K562 (cell line): ENCODE measurements around the gene CBFA2T2. TPM values are rescaled to one million over a fixed set of nuclear protein-coding genes. Genes with fewer than 3 reads are reported as not detected.

Source experiments
- ARNT ChIP-seq, 2 experiments: fragments of 450-650 bp; IDR thresholded peaks; 2 replicates each; pipeline ENCODE4 v1.6.1; 2016; ENCODE audit warnings: mild to moderate bottlenecking in 1 of 2
- BHLHE40 ChIP-seq: IDR thresholded peaks from 2 replicates; pipeline ENCODE4 v1.6.1; 2011; ENCODE audit warnings: low read length, improper control_type of control experiment
- CBX3 ChIP-seq, 2 experiments: IDR thresholded peaks; 1 replicate in 1 of 2; 2 replicates in 1 of 2; pipeline ENCODE4 v1.6.1; 2012; ENCODE audit warnings: inconsistent platforms in 2 of 2, low read length in 2 of 2, borderline replicate concordance in 1 of 2, control low read depth in 1 of 2
- HSF4 ChIP-seq: fragments of 250-450 bp; sonication (Bioruptor Pico); IDR thresholded peaks from 2 replicates; pipeline ENCODE4 v2.1.2; 2022; ENCODE audit warnings: mild to moderate bottlenecking, moderate library complexity, borderline replicate concordance
- NR2C1 ChIP-seq, 2 experiments: fragments of 450-650 bp; IDR thresholded peaks; 2 replicates each; pipeline ENCODE4 v1.6.1; 2017; ENCODE audit warnings: mild to moderate bottlenecking in 2 of 2, antibody characterized with exemption in 1 of 2, inconsistent platforms in 1 of 2, missing compliant biosample characterization in 1 of 2, missing genetic modification characterization in 1 of 2
- PCBP1 ChIP-seq: fragments of 200-400 bp; formaldehyde crosslinking; IDR thresholded peaks from 2 replicates; pipeline ENCODE4 v1.6.1; 2018; ENCODE audit warnings: mild to moderate bottlenecking, low read depth, low read length; ENCODE audit not compliant: poor library complexity, severe bottlenecking
- PHF8 ChIP-seq: fragments of 200-600 bp; sonication (generic); IDR thresholded peaks from 2 replicates; pipeline ENCODE4 v1.6.1; 2012; ENCODE audit warnings: mixed run types, mild to moderate bottlenecking, inconsistent platforms, low read length, moderate library complexity, borderline replicate concordance
- RCOR1 ChIP-seq, 2 experiments: IDR thresholded peaks; 2 replicates each; pipeline ENCODE4 v1.6.1; 2012; ENCODE audit warnings: low read depth in 2 of 2, low read length in 2 of 2, borderline replicate concordance in 1 of 2, improper control_type of control experiment in 1 of 2
- SRSF7 ChIP-seq: fragments of 200-400 bp; formaldehyde crosslinking; optimal IDR thresholded peaks from 2 replicates; pipeline ENCODE3; 2017; ENCODE audit warnings: mild to moderate bottlenecking, low read depth, low read length
- TBP ChIP-seq: optimal IDR thresholded peaks from 2 replicates; pipeline ENCODE3; 2011; ENCODE audit warnings: low read depth, low read length, improper control_type of control experiment
- ZBTB8A ChIP-seq: fragments of 450-650 bp; IDR thresholded peaks from 2 replicates; pipeline ENCODE4 v1.6.1; 2018; ENCODE audit warnings: mild to moderate bottlenecking, moderate library complexity; ENCODE audit not compliant: partially characterized antibody
- ZFX ChIP-seq: sonication (generic); formaldehyde crosslinking; IDR thresholded peaks from 2 replicates; pipeline ENCODE4 v1.8.0; 2022; ENCODE audit warnings: mild to moderate bottlenecking, missing genetic modification reagents, moderate library complexity
- ZNF347 ChIP-seq: fragments of 450-650 bp; formaldehyde crosslinking; IDR thresholded peaks from 2 replicates; pipeline ENCODE4 v1.4.0; 2020; ENCODE audit warnings: low read depth, mild to moderate bottlenecking, moderate library complexity
- ZNF830 ChIP-seq: fragments of 250-450 bp; sonication (Bioruptor Pico); IDR thresholded peaks from 2 replicates; pipeline ENCODE4 v1.5.0; 2021; ENCODE audit warnings: mild to moderate bottlenecking
- polyA plus RNA-seq, 8 experiments: library from polyadenylated mRNA; depleted of rRNA in 4 of 8; stranded (reverse) in 5 of 8; unstranded in 3 of 8; fragments of >200 nt; fragmentation: Nextera tagmentation in 2 of 8; fragmentation: Illumina TruSeq in 1 of 8; extraction: Ambion mirVana in 2 of 8; extraction: Trizol in 1 of 8; gene quantifications; 2 replicates each; pipeline versions ENCODE4 v1.2.1 to v1.2.3, GENCODE V29; 2011 to 2014; ENCODE audit warnings: inconsistent platforms in 1 of 8, missing spikeins in 1 of 8
- total RNA-seq, 7 experiments: library from RNA; depleted of rRNA in 6 of 7; stranded (reverse); fragments of >200 nt in 6 of 7; fragmentation: Illumina TruSeq in 2 of 7; extraction: Trizol in 2 of 7; gene quantifications; 2 replicates each; pipeline versions ENCODE4 v1.2.1 to v1.2.3, GENCODE V29; 2011 to 2021; ENCODE audit warnings: low replicate concordance in 1 of 7
- TF ChIP-seq, protein P1 (sequence below): fragments of 250-450 bp; sonication (Bioruptor Pico); IDR thresholded peaks from 2 replicates; pipeline ENCODE4 v1.8.0; 2022; ENCODE audit warnings: moderate library complexity, mild to moderate bottlenecking, inconsistent platforms
- TF ChIP-seq, protein P2 (sequence below): fragments of 450-650 bp; IDR thresholded peaks from 2 replicates; pipeline ENCODE4 v1.6.1; 2017; ENCODE audit warnings: mild to moderate bottlenecking, moderate library complexity
- TF ChIP-seq, protein P3 (sequence below): fragments of 250-450 bp; sonication (Bioruptor Pico); IDR thresholded peaks from 2 replicates; pipeline ENCODE4 v1.8.0; 2022; ENCODE audit warnings: moderate library complexity, mild to moderate bottlenecking, inconsistent platforms
- TF ChIP-seq, protein P4 (sequence below): IDR thresholded peaks from 3 replicates; pipeline ENCODE4 v1.6.1; 2011; ENCODE audit warnings: borderline replicate concordance, mild to moderate bottlenecking; ENCODE audit not compliant: insufficient read length, insufficient read depth

CBFA2T2 gene
- total and polyA plus RNA-seq, 9 of the 15 experiments (the other 6 are each of a cell fraction or from before 2014, with no cell fraction given), result 0.27 to 9.6 (median 5.8) TPM

DNA sequence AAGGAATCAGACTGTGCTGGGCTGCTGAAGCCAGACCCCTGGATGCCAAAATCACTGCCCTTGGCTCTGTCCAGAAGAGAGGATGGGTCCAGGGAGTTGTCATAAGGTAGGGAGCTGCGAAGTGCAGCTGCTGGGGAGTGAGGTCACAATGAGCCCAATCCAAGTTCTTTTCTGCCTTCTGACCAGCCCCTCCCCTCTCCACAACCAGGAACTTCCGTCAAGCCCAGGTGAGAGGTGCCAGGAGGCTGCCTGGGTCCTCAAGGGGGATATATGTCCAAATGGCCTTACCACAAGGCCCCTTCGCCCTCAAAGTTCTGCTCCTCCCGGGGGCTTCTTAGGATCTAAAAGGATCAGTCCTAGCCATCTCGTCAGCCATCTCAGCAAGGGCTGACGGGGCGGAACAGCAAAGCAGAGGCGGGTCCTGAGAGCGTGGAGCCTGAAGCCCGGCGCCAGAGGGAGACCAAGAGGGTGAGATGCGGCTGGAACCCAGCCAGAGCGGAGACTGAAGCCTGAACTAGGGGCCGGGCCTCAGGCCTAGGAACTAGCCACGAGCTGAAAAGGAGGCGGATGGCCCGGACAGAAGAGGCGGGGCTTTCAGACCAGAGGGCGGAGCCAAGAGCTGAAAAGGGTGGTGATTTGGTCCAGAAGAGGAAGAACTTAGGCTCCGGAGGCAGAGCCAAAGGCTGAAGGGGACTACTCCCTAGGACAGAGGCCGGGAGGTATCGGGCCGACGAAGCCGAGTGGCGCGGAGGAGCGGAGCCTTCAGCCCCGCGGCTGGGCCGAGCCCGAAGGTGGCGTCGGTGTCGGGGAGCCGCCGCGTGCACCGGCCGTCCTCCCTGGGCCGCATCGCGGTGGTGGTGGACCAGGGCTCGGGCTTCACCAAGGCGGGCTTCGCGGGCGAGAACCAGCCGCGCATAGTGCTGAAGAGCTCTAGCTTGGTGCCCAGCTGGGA lies 176.7 kb downstream of the CBFA2T2 start, which contains the start of gene ACTL10 (continued):
- TF ChIP-seq ARNT (IDR thresholded peaks at IDR 0.05) (no peak), ZNF830 (CRISPR knock-in tag) (0 out of 2 replicates have a peak, but pooled peaks have one; percentile 58), ZNF347 (no peak), PCBP1 (no peak), PHF8 (no peak), HSF4 (CRISPR knock-in tag) (no peak), BHLHE40 (peak; percentile 32; the same call in 1 of the 2 replicates), TBP (peak; percentile 53), SRSF7 (no peak), ZBTB8A (no peak), CBX3 (IDR thresholded peaks at IDR 0.05; ENCODE audit: borderline replicate concordance in 1 of 2, low read length in 2 of 2) (peak in 1 of 2 experiments; percentile 58; a peak in 1 of 3 replicates), ZFX (CRISPR knock-in tag) (peak; percentile 78), NR2C1 (IDR thresholded peaks at IDR 0.05) (no peak), NR2C1 (tag; IDR thresholded peaks at IDR 0.05) (0 out of 2 replicates have a peak, but pooled peaks have one; percentile 9), RCOR1 (IDR thresholded peaks at IDR 0.05; ENCODE audit: borderline replicate concordance in 1 of 2, low read depth in 2 of 2, low read length in 2 of 2) (0 out of 4 replicates have a peak, but pooled peaks of 1 of the 2 experiments have one; percentile 20)
- TF ChIP-seq, protein P1, sequence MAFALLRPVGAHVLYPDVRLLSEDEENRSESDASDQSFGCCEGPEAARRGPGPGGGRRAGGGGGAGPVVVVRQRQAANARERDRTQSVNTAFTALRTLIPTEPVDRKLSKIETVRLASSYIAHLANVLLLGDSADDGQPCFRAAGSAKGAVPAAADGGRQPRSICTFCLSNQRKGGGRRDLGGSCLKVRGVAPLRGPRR, result no peak
- TF ChIP-seq, protein P2, sequence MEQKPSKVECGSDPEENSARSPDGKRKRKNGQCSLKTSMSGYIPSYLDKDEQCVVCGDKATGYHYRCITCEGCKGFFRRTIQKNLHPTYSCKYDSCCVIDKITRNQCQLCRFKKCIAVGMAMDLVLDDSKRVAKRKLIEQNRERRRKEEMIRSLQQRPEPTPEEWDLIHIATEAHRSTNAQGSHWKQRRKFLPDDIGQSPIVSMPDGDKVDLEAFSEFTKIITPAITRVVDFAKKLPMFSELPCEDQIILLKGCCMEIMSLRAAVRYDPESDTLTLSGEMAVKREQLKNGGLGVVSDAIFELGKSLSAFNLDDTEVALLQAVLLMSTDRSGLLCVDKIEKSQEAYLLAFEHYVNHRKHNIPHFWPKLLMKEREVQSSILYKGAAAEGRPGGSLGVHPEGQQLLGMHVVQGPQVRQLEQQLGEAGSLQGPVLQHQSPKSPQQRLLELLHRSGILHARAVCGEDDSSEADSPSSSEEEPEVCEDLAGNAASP, result no peak
- TF ChIP-seq, protein P3, sequence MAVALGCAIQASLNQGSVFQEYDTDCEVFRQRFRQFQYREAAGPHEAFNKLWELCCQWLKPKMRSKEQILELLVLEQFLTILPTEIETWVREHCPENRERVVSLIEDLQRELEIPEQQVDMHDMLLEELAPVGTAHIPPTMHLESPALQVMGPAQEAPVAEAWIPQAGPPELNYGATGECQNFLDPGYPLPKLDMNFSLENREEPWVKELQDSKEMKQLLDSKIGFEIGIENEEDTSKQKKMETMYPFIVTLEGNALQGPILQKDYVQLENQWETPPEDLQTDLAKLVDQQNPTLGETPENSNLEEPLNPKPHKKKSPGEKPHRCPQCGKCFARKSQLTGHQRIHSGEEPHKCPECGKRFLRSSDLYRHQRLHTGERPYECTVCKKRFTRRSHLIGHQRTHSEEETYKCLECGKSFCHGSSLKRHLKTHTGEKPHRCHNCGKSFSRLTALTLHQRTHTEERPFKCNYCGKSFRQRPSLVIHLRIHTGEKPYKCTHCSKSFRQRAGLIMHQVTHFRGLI (CRISPR knock-in tag), result no peak
- TF ChIP-seq, protein P4, sequence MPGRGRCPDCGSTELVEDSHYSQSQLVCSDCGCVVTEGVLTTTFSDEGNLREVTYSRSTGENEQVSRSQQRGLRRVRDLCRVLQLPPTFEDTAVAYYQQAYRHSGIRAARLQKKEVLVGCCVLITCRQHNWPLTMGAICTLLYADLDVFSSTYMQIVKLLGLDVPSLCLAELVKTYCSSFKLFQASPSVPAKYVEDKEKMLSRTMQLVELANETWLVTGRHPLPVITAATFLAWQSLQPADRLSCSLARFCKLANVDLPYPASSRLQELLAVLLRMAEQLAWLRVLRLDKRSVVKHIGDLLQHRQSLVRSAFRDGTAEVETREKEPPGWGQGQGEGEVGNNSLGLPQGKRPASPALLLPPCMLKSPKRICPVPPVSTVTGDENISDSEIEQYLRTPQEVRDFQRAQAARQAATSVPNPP, result no peak
